Mesenchymal stem cell (in vitro differentiated cells and primary cell): Measurements from ENCODE around the gene RAB5A.
"Not testable (repeated sequence)": the region's sequence is repeated elsewhere in the genome, so short reads cannot be mapped to it uniquely, and the experiment has no call there.

ENCODE experiments used
- DNase-seq: peaks from one replicate; pipeline ENCODE4 v3.0.0-alpha.2; 2013
- H2AFZ ChIP-seq: one replicate; pipeline ENCODE4 v1.6.1; 2013; ENCODE audit warnings: low read depth, mild to moderate bottlenecking, control low read depth, inconsistent platforms, low read length, moderate library complexity
- H2AK5ac ChIP-seq: 2 replicates; pipeline ENCODE4 v1.6.1; 2013; ENCODE audit warnings: low read length, moderate library complexity, mild to moderate bottlenecking, inconsistent platforms; ENCODE audit not compliant: severe bottlenecking
- H2BK120ac ChIP-seq: one replicate; pipeline ENCODE4 v1.6.1; 2013; ENCODE audit warnings: low read depth, mild to moderate bottlenecking, inconsistent platforms, low read length, moderate library complexity
- H2BK12ac ChIP-seq, 2 experiments: one replicate each; pipeline ENCODE4 v1.6.1; 2013; ENCODE audit warnings: inconsistent platforms in 2 of 2, low read length in 2 of 2, mild to moderate bottlenecking in 2 of 2, moderate library complexity in 2 of 2, control low read depth in 1 of 2
- H2BK15ac ChIP-seq: one replicate; pipeline ENCODE4 v1.6.1; 2013; ENCODE audit warnings: mild to moderate bottlenecking, low read depth, inconsistent platforms; ENCODE audit not compliant: poor library complexity, severe bottlenecking
- H2BK5ac ChIP-seq: 2 replicates; pipeline ENCODE4 v1.6.1; 2013; ENCODE audit warnings: low read depth, mild to moderate bottlenecking, low read length, control low read depth, inconsistent platforms; ENCODE audit not compliant: poor library complexity, severe bottlenecking
- H3K14ac ChIP-seq, 2 experiments: one replicate each; pipeline ENCODE4 v1.6.1; 2013; ENCODE audit warnings: inconsistent platforms in 2 of 2, low read length in 2 of 2, control low read depth in 1 of 2, mild to moderate bottlenecking in 1 of 2, moderate library complexity in 1 of 2
- H3K18ac ChIP-seq, 2 experiments: one replicate each; pipeline ENCODE4 v1.6.1; 2013; ENCODE audit warnings: inconsistent platforms in 2 of 2, low read length in 2 of 2, control low read depth in 1 of 2, low read depth in 1 of 2, mild to moderate bottlenecking in 1 of 2
- H3K23ac ChIP-seq, 2 experiments: one replicate each; pipeline ENCODE4 v1.6.1; 2013; ENCODE audit warnings: inconsistent platforms in 2 of 2, low read length in 2 of 2, mild to moderate bottlenecking in 2 of 2, moderate library complexity in 2 of 2, control low read depth in 1 of 2
- H3K27ac ChIP-seq: 2 replicates; pipeline ENCODE4 v1.5.1; 2013; ENCODE audit warnings: mild to moderate bottlenecking, moderate library complexity, low read length, control low read depth, inconsistent platforms; ENCODE audit not compliant: poor library complexity, severe bottlenecking
- H3K27me3 ChIP-seq, 2 experiments: 2 replicates each; pipeline versions ENCODE4 v1.6.1 to v1.7.0; 2013; ENCODE audit warnings: low read length in 2 of 2, mild to moderate bottlenecking in 2 of 2, moderate library complexity in 2 of 2, control low read depth in 1 of 2, inconsistent platforms in 1 of 2; ENCODE audit not compliant: control insufficient read depth in 1 of 2, insufficient read depth in 1 of 2
- H3K36me3 ChIP-seq, 2 experiments: 2 replicates each; pipeline versions ENCODE4 v1.6.1 to v1.7.0; 2013; ENCODE audit warnings: low read length in 2 of 2, control low read depth in 1 of 2, inconsistent platforms in 1 of 2, low read depth in 1 of 2, mild to moderate bottlenecking in 1 of 2; ENCODE audit not compliant: insufficient read depth in 2 of 2, control insufficient read depth in 1 of 2
- H3K4ac ChIP-seq, 2 experiments: one replicate each; pipeline ENCODE4 v1.6.1; 2013; ENCODE audit warnings: inconsistent platforms in 2 of 2, low read length in 2 of 2, mild to moderate bottlenecking in 2 of 2, moderate library complexity in 2 of 2, control low read depth in 1 of 2, low read depth in 1 of 2
- H3K4me1 ChIP-seq: 2 replicates; pipeline ENCODE4 v1.6.1; 2013; ENCODE audit warnings: low read depth, low read length, control low read depth; ENCODE audit not compliant: control insufficient read depth, insufficient read depth
- H3K4me2 ChIP-seq: 2 replicates; pipeline ENCODE4 v1.6.1; 2013; ENCODE audit warnings: low read length, mild to moderate bottlenecking, inconsistent platforms; ENCODE audit not compliant: poor library complexity, severe bottlenecking
- H3K4me3 ChIP-seq, 2 experiments: 2 replicates each; pipeline versions ENCODE4 v1.5.1 to v1.7.0; 2013; ENCODE audit warnings: low read length in 2 of 2, mild to moderate bottlenecking in 2 of 2, control low read depth in 1 of 2, low read depth in 1 of 2; ENCODE audit not compliant: insufficient read depth in 1 of 2
- H3K79me1 ChIP-seq: replicated peaks from 2 replicates; pipeline ENCODE4 v1.6.1; 2013; ENCODE audit warnings: mild to moderate bottlenecking, control low read depth, low read length, inconsistent platforms; ENCODE audit not compliant: poor library complexity, severe bottlenecking
- H3K9ac ChIP-seq: 2 replicates; pipeline ENCODE4 v1.7.0; 2013; ENCODE audit warnings: mild to moderate bottlenecking, low read length, moderate library complexity
- H3K9me3 ChIP-seq: 2 replicates; pipeline ENCODE4 v1.7.0; 2013; ENCODE audit warnings: mild to moderate bottlenecking, low read length; ENCODE audit not compliant: control insufficient read depth
- H4K8ac ChIP-seq: one replicate; pipeline ENCODE4 v1.6.1; 2013; ENCODE audit warnings: inconsistent platforms, mild to moderate bottlenecking, low read length, moderate library complexity
- H4K91ac ChIP-seq: one replicate; pipeline ENCODE4 v1.6.1; 2013; ENCODE audit warnings: mild to moderate bottlenecking, low read length, inconsistent platforms
- WGBS: methylation state at CpG from one replicate; pipeline ENCODE4 v1.1.7; 2013; ENCODE audit warnings: mixed read lengths; 5-methylcytosine and 5-hydroxymethylcytosine counted together

RAB5A gene

DNA sequence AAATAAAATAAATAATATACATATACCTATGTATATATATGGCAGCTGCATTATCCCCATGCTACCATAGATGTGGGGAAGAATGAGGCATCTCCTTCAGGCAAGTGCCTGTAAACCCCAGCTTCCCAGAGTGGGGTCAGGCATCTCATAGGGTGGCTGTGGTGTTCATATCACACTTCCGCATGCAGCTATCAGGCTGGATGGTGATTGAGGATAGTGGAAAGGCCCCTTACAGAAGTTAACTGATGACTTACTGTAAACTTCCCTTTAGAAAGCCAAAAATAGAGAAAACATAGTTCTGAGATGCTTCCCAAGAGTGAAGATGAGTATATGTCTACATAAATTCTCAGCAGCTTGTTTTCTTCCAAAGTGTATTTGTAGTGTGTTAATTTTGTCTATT, 68.6 kb downstream of the RAB5A start:
- Histone ChIP-seq H2AK5ac (no peak overlapping the region), H3K9ac (no peak overlapping the region), H3K4me3 (no peak overlapping the region), H3K4me1 (no peaks in the 10 kb centered on the region), H3K27me3 (no peaks in the 10 kb centered on the region), H3K23ac (no peak overlapping the region), H2AFZ (no peak overlapping the region), H2BK120ac (no peak overlapping the region), H2BK5ac (no peak overlapping the region), H3K9me3 (no peaks in the 10 kb centered on the region), H3K14ac (no peak overlapping the region), H4K8ac (no peak overlapping the region), H3K4me2 (no peak overlapping the region), H2BK15ac (no peak overlapping the region), H3K4ac (no peak overlapping the region), H3K36me3 (no peaks in the 10 kb centered on the region), H3K18ac (no peak overlapping the region), H2BK12ac (no peak overlapping the region), H3K79me1 (no peaks in the 10 kb centered on the region), H4K91ac (no peak overlapping the region), H3K27ac (no peak overlapping the region)
- WGBS = 100% methylated on average over 1 of the region's 1 CpG
- DNase-seq = no peak

DNA sequence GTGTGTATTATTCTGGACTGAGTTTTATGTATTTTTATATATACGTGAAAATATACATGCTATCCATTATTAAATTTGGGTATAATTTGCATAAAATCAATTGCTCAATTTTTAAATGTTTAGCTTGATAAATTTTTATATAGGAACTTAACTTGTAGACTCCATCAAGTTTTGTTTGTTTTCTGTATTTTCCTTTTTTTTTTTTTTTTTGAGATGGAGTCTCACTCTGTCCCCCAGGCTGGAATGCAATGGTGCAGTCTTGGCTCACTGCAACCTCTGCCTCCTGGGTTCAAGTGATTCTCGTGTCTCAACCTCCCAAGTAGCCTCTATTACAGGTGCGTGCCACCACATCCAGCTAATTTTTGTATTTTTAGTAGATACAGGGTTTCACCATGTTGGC, 69.2 kb downstream of the RAB5A start:
- H3K4me1 ChIP-seq, H3K4ac ChIP-seq, H3K9ac ChIP-seq, H2BK12ac ChIP-seq, H3K23ac ChIP-seq, H3K27me3 ChIP-seq, H3K18ac ChIP-seq, H3K79me1 ChIP-seq, H3K4me3 ChIP-seq, H4K91ac ChIP-seq, H4K8ac ChIP-seq, H3K4me2 ChIP-seq, H2BK5ac ChIP-seq, H3K14ac ChIP-seq, H3K36me3 ChIP-seq, H3K27ac ChIP-seq, H2BK120ac ChIP-seq, H2BK15ac ChIP-seq, H2AK5ac ChIP-seq, H2AFZ ChIP-seq, H3K9me3 ChIP-seq, DNase-seq: not testable (repeated sequence)
- 90% methylated on average over 2 of the region's 3 CpGs for WGBS

DNA sequence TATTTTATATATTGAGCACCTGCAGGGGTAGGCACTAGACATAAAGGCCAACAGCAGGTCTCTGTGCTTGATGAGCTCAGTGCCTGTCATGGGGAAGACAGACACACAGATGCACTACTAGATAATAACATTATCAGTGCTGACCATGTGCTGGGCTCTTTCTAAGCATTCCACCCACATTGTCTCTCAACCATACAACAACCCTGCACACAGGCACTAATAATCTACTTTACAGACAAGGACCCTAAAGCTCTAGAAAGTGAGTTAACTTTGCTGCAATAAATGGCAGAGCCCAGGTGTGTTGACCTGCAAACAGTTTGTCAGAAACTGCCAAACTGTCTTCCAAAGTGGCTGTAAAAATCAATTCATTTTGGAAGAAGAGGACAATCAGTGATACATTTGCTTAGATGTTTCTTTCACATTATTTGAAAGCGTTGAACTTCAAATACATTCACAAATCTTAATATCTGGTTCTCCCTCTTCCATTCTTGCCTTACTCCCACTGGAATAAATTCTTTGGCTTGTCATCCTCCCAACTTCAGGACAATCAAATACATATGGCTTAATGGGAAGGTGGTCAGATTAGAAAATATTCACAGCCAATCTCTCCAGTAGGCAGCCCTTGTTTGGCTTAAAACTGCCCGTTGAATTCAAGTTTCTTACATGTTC, 76.2 kb downstream of the RAB5A start:
- no peak overlapping the region for H2BK12ac ChIP-seq
- no peak overlapping the region for H3K4me3 ChIP-seq
- no peaks in the 10 kb centered on the region for H3K79me1 ChIP-seq
- no peak overlapping the region for H3K4me2 ChIP-seq
- no peak for DNase-seq
- H3K23ac ChIP-seq = no peak overlapping the region
- no peaks in the 10 kb centered on the region for H3K9me3 ChIP-seq
- H2BK120ac ChIP-seq = no peak overlapping the region
- no peaks in the 10 kb centered on the region for H3K36me3 ChIP-seq
- H2AK5ac ChIP-seq = no peak overlapping the region
- no peak overlapping the region for H3K9ac ChIP-seq
- WGBS = 88% methylated on average over 1 of the region's 2 CpGs
- H2AFZ ChIP-seq = no peak overlapping the region
- H2BK15ac ChIP-seq = no peak overlapping the region
- H3K4me1 ChIP-seq = no peaks in the 10 kb centered on the region
- H3K27me3 ChIP-seq = no peaks in the 10 kb centered on the region
- no peak overlapping the region for H3K14ac ChIP-seq
- no peak overlapping the region for H4K8ac ChIP-seq
- no peak overlapping the region for H4K91ac ChIP-seq
- no peak overlapping the region for H3K4ac ChIP-seq
- H2BK5ac ChIP-seq = no peak overlapping the region
- H3K27ac ChIP-seq = no peak overlapping the region
- H3K18ac ChIP-seq = no peak overlapping the region

DNA sequence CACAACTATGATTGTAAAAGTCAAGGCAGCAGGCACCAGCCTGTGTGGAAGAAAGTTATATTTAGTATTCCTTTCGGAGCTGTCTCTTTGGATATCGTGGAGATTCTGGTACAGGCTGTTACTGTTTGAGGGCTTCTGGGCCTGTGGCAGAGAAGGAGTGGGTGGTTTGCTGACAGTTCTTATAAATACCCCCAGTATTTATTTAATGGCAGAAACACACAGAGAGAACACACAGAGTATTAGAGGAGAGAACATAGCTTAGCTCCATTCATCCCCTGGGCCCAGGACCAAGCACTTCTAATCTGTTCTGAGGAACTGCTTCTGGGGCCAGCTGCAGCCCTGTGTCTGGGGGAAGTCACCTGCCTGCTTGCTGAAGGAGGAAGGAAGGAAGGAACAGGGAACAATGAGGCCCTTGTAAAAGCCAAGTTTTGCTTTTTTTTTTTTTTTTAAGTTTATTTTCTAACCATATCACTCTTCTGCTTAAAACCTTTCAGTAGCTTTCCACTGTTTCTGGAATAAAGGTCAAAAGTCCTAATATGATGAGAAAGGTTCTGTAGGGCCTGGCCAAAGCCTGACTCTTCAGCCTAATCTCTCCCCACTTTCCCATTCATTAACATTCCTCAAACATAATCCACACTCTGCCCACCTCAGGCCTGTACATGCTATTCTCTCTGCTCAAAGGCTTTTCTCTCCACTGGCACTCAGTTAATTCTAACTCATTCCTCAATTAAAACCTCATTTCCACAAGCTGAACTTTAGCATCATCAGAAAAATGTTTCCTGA, 76.9 kb downstream of the RAB5A start:
- Histone ChIP-seq H3K23ac (no peak overlapping the region), H3K4me1 (no peaks in the 10 kb centered on the region), H2AK5ac (no peak overlapping the region), H3K4me3 (no peak overlapping the region), H2BK12ac (no peak overlapping the region), H3K4me2 (no peak overlapping the region), H4K91ac (no peak overlapping the region), H3K79me1 (no peaks in the 10 kb centered on the region), H3K14ac (no peak overlapping the region), H4K8ac (no peak overlapping the region), H2BK15ac (no peak overlapping the region), H3K9me3 (no peaks in the 10 kb centered on the region), H2BK5ac (no peak overlapping the region), H3K9ac (no peak overlapping the region), H2AFZ (no peak overlapping the region), H2BK120ac (no peak overlapping the region), H3K4ac (no peak overlapping the region), H3K27ac (no peak overlapping the region), H3K27me3 (no peaks in the 10 kb centered on the region), H3K18ac (no peak overlapping the region), H3K36me3 (no peaks in the 10 kb centered on the region)
- no peak for DNase-seq
- WGBS = 80% methylated on average over 1 of the region's 2 CpGs
